GM12878 (cell line): Measurements from ENCODE around the gene PLEKHA7. TPM values are rescaled to one million over a fixed set of nuclear protein-coding genes. Genes with fewer than 3 reads are reported as not detected.

Experiments used
- ATAC-seq: fragments of 200-7000 bp; cut with Tn5 transposase; 3 replicates; pipeline ENCODE4 v1.9.1; 2020; ENCODE audit warnings: mild to moderate bottlenecking, moderate library complexity
- BruUV-seq: library from RNA; stranded (reverse); fragments of 400-500 nt; replicated peaks from 2 replicates; lab custom pipeline; 2021; lab: Mats Ljungman, UMichigan
- CTCF ChIA-PET: fragments of 300-600 bp; sonication (Branson Sonifier 250); formaldehyde crosslinking; extraction: SDS; loops from one replicate; lab custom pipeline; 2021; ENCODE audit warnings: inconsistent platforms; lab: Yijun Ruan, JAX
- POLR2A ChIA-PET: fragments of 350-600 bp; formaldehyde crosslinking; extraction: SDS; loops from one replicate; lab custom pipeline; 2021; ENCODE audit warnings: inconsistent platforms; lab: Charles Lee
- RAD21 ChIA-PET: fragments of 300-600 bp; sonication (Branson Sonifier 250); formaldehyde crosslinking; loops from one replicate; lab custom pipeline; 2023; ENCODE audit warnings: antibody characterized with exemption; ENCODE audit not compliant: unreplicated experiment; lab: Charles Lee
- SMC1A ChIA-PET: fragments of 300-600 bp; sonication (Branson Sonifier 250); formaldehyde crosslinking; loops from one replicate; lab custom pipeline; 2023; ENCODE audit not compliant: unreplicated experiment, uncharacterized antibody; lab: Charles Lee
- DNase-seq: peaks from one replicate; pipeline ENCODE4 v3.0.0-alpha.2; 2011; ENCODE audit warnings: low read depth, low spot score
- FAIRE-seq: peaks from 3 replicates; lab custom pipeline; 2011; peaks lifted over from hg19 to GRCh38; lab: Jason Lieb, UNC
- H2AFZ ChIP-seq: 2 replicates; pipeline ENCODE4 v1.6.0; 2011; ENCODE audit warnings: low read depth, low read length, control low read depth; ENCODE audit not compliant: control insufficient read depth
- H3K27ac ChIP-seq: 2 replicates; pipeline ENCODE4 v1.5.1; 2011; ENCODE audit warnings: control low read depth; ENCODE audit not compliant: control insufficient read depth, insufficient read depth
- H3K27me3 ChIP-seq, 2 experiments: replicated peaks in 1 of 2; 2 replicates each; pipeline versions ENCODE4 v1.6.0 to v1.6.1; 2011; ENCODE audit warnings: low read length in 1 of 2; ENCODE audit not compliant: control insufficient read depth in 2 of 2, insufficient read depth in 2 of 2
- H3K36me3 ChIP-seq, 2 experiments: 2 replicates each; pipeline ENCODE4 v1.5.1; 2011; ENCODE audit warnings: low read length in 1 of 2; ENCODE audit not compliant: control insufficient read depth in 2 of 2, insufficient read depth in 2 of 2
- H3K4me1 ChIP-seq: 2 replicates; pipeline ENCODE4 v1.6.1; 2011; ENCODE audit warnings: mild to moderate bottlenecking, low read length, moderate library complexity, mixed read lengths; ENCODE audit not compliant: control insufficient read depth, insufficient read depth
- H3K4me2 ChIP-seq: 2 replicates; pipeline ENCODE4 v1.6.0; 2011; ENCODE audit warnings: control low read depth; ENCODE audit not compliant: control insufficient read depth, insufficient read depth
- H3K4me3 ChIP-seq: fragments of 200-600 bp; sonication (generic); 2 replicates; pipeline ENCODE4 v1.5.1; 2016
- H3K79me2 ChIP-seq: 2 replicates; pipeline ENCODE4 v1.6.0; 2011; ENCODE audit warnings: low read length; ENCODE audit not compliant: control insufficient read depth, insufficient read depth
- H3K9ac ChIP-seq: 2 replicates; pipeline ENCODE4 v1.8.0; 2011; ENCODE audit warnings: low read length, control low read depth, mixed read lengths; ENCODE audit not compliant: control insufficient read depth, insufficient read depth
- H3K9me3 ChIP-seq: replicated peaks from 3 replicates; pipeline ENCODE4 v1.5.1; 2011; ENCODE audit warnings: mild to moderate bottlenecking, low read length; ENCODE audit not compliant: control insufficient read depth, insufficient read depth
- H4K20me1 ChIP-seq: 2 replicates; pipeline ENCODE4 v1.6.0; 2011; ENCODE audit not compliant: control insufficient read depth, insufficient read depth
- IKZF1 ChIP-seq: fragments of 450-650 bp; conservative IDR thresholded peaks from 2 replicates; pipeline ENCODE4 v1.6.1; 2017; ENCODE audit warnings: antibody characterized with exemption, mild to moderate bottlenecking
- JUNB ChIP-seq: IDR thresholded peaks from 2 replicates; pipeline ENCODE4 v1.6.1; 2016; ENCODE audit warnings: antibody characterized with exemption, mild to moderate bottlenecking
- KLF5 ChIP-seq: fragments of 450-650 bp; IDR thresholded peaks from 2 replicates; pipeline ENCODE4 v1.6.1; 2014; ENCODE audit warnings: mild to moderate bottlenecking; ENCODE audit not compliant: partially characterized antibody
- MYC ChIP-seq: IDR thresholded peaks from 2 replicates; pipeline ENCODE4 v1.6.1; 2011; ENCODE audit warnings: mild to moderate bottlenecking, low read length, moderate library complexity, inconsistent platforms; ENCODE audit not compliant: insufficient read depth, insufficient replicate concordance, insufficient read length, severe bottlenecking
- NFYA ChIP-seq: IDR thresholded peaks from 2 replicates; pipeline ENCODE4 v1.6.1; 2011; ENCODE audit warnings: low read depth, mild to moderate bottlenecking, low read length, improper control_type of control experiment, borderline replicate concordance
- RELA ChIP-seq: fragments of 450-650 bp; IDR thresholded peaks from 2 replicates; pipeline ENCODE4 v1.8.0; 2014; ENCODE audit warnings: borderline replicate concordance; ENCODE audit not compliant: partially characterized antibody
- RUNX3 ChIP-seq: IDR thresholded peaks from 2 replicates; pipeline ENCODE4 v1.6.1; 2012; ENCODE audit warnings: low read length, inconsistent platforms
- SPI1 ChIP-seq: IDR thresholded peaks from 2 replicates; pipeline ENCODE4 v1.6.1; 2011; ENCODE audit warnings: low read depth, mild to moderate bottlenecking, low read length, moderate library complexity, borderline replicate concordance; ENCODE audit not compliant: insufficient read depth
- ZSCAN29 ChIP-seq: fragments of 450-650 bp; IDR thresholded peaks from 2 replicates; pipeline ENCODE4 v1.6.1; 2017; ENCODE audit warnings: mild to moderate bottlenecking, moderate library complexity
- WGBS: methylation state at CpG from one replicate; pipeline ENCODE4 v1.1.6; 2016; ENCODE audit warnings: low lambda C conversion rate; ENCODE audit not compliant: insufficient replicate concordance, insufficient coverage; ENCODE audit errors: missing lambda C conversion rate; 5-methylcytosine and 5-hydroxymethylcytosine counted together
- in situ Hi-C: fragments of 300-500 bp; cut with MboI; formaldehyde crosslinking; loops from 9 replicates; pipeline ENCODE4 v1.14.3; 2018; ENCODE audit warnings: mixed read lengths
- intact Hi-C: fragments of 100-400 bp; cut with micrococcal nuclease; formaldehyde crosslinking; loops from one replicate; pipeline ENCODE4 v1.14.2; 2022; ENCODE audit not compliant: unreplicated experiment
- polyA plus RNA-seq, 11 experiments: library from polyadenylated mRNA; depleted of rRNA in 4 of 11; unstranded in 6 of 11; stranded (reverse) in 5 of 11; fragments of >200 nt; fragmentation: Nextera tagmentation in 4 of 11; fragmentation: Illumina TruSeq in 1 of 11; extraction: Ambion mirVana in 4 of 11; extraction: Trizol in 1 of 11; gene quantifications; 1 replicate in 1 of 11; 2 replicates in 10 of 11; pipeline versions ENCODE4 v1.2.1 to v1.2.3, GENCODE V29; 2011 to 2016; ENCODE audit warnings: inconsistent platforms in 2 of 11, missing spikeins in 2 of 11, low read depth in 1 of 11
- total RNA-seq, 4 experiments: library from RNA; depleted of rRNA in 3 of 4; stranded (reverse); fragments of >200 nt in 3 of 4; fragmentation: Illumina TruSeq in 1 of 4; extraction: Trizol in 1 of 4; gene quantifications; 2 replicates each; pipeline versions ENCODE4 v1.2.1 to v1.2.3, GENCODE V29; 2013 to 2021
- TF ChIP-seq, protein P1 (sequence below): fragments of 450-650 bp; formaldehyde crosslinking; IDR thresholded peaks from 2 replicates; pipeline ENCODE4 v1.4.0; 2022; ENCODE audit warnings: mild to moderate bottlenecking, moderate library complexity
- TF ChIP-seq, protein P2 (sequence below): IDR thresholded peaks from 2 replicates; pipeline ENCODE4 v1.6.1; 2011; ENCODE audit warnings: low read depth, mild to moderate bottlenecking, low read length, moderate library complexity, borderline replicate concordance; ENCODE audit errors: extremely low read depth
- TF ChIP-seq, protein P3 (sequence below): IDR thresholded peaks from 2 replicates; pipeline ENCODE4 v1.6.1; 2012; ENCODE audit warnings: low read depth, low read length, improper control_type of control experiment
- TF ChIP-seq, protein P4 (sequence below): IDR thresholded peaks from 2 replicates; pipeline ENCODE4 v1.6.1; 2012; ENCODE audit warnings: improper control_type of control experiment, low read depth, low read length; ENCODE audit not compliant: insufficient replicate concordance

PLEKHA7 gene
- total and polyA plus RNA-seq, 10 of the 15 experiments (the other 5 are each of a cell fraction or from before 2014, with no cell fraction given), result 0.45 to 5.3 (median 2.1) TPM

DNA sequence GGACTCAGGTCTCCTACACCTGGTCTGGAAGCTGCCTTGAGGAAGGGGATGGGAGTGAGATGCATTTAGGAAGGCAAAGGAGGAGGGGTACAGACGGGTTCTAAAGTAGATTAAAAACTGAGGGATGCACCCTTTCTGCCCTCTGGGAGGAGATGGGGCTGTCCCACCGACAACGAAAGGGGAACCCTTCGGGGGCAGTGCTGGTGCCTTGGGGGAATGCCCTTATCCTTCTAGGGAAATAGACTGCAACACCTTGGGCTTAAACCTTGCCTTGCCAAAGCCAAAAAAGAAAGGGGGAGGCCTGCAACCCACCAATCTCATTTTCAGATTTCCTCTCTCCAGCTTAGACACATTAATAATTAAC is 89.8 kb downstream of the PLEKHA7 start:
- CTCF ChIA-PET, result interaction anchor here (1.0 to 1.3 kb wide), 3 partner anchors 9 to 139 kb away, joined by 4 to 5 read pairs (median 4); no protein-coding TSS in a partner anchor
- H3K4me1 ChIP-seq, result peaks cover 22% of the 10 kb centered on the region
- SMC1A ChIA-PET, result interaction anchor here (1.0 to 8.4 kb wide), 6 partner anchors 14 to 139 kb away, joined by 3 to 82 read pairs (median 4); no protein-coding TSS in a partner anchor
- no TSS peak for BruUV-seq
- no peak overlapping the region for H3K27ac ChIP-seq
- no peaks in the 10 kb centered on the region for H3K36me3 ChIP-seq
- peak overlapping the region; percentile 64; the same call in 1 of the 2 replicates for H3K4me3 ChIP-seq
- POLR2A ChIA-PET, result no interaction called here
- DNase-seq (no peak), FAIRE-seq (no peak), ATAC-seq (peak; percentile 75)
- H3K4me2 ChIP-seq, result peak overlapping the region; percentile 95
- H2AFZ ChIP-seq, result no peak overlapping the region; the same call in 1 of the 2 replicates
- H3K79me2 ChIP-seq, result no peaks in the 10 kb centered on the region
- in situ Hi-C loops (no loop called here), intact Hi-C loops (loop anchor here (10.0 kb wide), 1 partner anchor 140 kb away; no protein-coding TSS in a partner anchor)
- peaks cover 12 to 13% of the 10 kb centered on the region in 2 experiments for H3K27me3 ChIP-seq
- WGBS, result 2% methylated on average over 4 of the region's 4 CpGs
- no peak overlapping the region for H3K9ac ChIP-seq
- H3K9me3 ChIP-seq, result no peaks in the 10 kb centered on the region
- RAD21 ChIA-PET, result interaction anchor here (0.9 to 1.7 kb wide), 2 partner anchors 22 to 104 kb away, joined by 3 to 10 read pairs; no protein-coding TSS in a partner anchor
- H4K20me1 ChIP-seq, result no peaks in the 10 kb centered on the region
- TF ChIP-seq JUNB, result no peak
- TF ChIP-seq, protein P1, sequence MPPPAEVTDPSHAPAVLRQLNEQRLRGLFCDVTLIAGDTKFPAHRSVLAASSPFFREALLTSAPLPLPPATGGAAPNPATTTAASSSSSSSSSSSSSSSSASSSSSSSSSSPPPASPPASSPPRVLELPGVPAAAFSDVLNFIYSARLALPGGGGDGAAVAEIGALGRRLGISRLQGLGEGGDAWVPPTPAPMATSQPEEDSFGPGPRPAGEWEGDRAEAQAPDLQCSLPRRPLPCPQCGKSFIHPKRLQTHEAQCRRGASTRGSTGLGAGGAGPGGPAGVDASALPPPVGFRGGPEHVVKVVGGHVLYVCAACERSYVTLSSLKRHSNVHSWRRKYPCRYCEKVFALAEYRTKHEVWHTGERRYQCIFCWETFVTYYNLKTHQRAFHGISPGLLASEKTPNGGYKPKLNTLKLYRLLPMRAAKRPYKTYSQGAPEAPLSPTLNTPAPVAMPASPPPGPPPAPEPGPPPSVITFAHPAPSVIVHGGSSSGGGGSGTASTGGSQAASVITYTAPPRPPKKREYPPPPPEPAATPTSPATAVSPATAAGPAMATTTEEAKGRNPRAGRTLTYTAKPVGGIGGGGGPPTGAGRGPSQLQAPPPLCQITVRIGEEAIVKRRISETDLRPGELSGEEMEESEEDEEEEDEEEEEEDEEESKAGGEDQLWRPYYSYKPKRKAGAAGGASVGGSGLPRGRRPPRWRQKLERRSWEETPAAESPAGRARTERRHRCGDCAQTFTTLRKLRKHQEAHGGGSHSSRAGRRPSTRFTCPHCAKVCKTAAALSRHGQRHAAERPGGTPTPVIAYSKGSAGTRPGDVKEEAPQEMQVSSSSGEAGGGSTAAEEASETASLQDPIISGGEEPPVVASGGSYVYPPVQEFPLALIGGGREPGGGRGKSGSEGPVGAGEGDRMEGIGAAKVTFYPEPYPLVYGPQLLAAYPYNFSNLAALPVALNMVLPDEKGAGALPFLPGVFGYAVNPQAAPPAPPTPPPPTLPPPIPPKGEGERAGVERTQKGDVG (CRISPR knock-in tag), result no peak
- TF ChIP-seq NFYA, result no peak
- TF ChIP-seq, protein P2, sequence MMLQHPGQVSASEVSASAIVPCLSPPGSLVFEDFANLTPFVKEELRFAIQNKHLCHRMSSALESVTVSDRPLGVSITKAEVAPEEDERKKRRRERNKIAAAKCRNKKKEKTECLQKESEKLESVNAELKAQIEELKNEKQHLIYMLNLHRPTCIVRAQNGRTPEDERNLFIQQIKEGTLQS, result no peak
- no peak for TF ChIP-seq RELA
- TF ChIP-seq, protein P3, sequence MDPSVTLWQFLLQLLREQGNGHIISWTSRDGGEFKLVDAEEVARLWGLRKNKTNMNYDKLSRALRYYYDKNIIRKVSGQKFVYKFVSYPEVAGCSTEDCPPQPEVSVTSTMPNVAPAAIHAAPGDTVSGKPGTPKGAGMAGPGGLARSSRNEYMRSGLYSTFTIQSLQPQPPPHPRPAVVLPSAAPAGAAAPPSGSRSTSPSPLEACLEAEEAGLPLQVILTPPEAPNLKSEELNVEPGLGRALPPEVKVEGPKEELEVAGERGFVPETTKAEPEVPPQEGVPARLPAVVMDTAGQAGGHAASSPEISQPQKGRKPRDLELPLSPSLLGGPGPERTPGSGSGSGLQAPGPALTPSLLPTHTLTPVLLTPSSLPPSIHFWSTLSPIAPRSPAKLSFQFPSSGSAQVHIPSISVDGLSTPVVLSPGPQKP, result no peak
- peak; percentile 7; the same call in 1 of the 2 replicates for TF ChIP-seq RUNX3
- no peak for TF ChIP-seq MYC
- TF ChIP-seq, protein P4, sequence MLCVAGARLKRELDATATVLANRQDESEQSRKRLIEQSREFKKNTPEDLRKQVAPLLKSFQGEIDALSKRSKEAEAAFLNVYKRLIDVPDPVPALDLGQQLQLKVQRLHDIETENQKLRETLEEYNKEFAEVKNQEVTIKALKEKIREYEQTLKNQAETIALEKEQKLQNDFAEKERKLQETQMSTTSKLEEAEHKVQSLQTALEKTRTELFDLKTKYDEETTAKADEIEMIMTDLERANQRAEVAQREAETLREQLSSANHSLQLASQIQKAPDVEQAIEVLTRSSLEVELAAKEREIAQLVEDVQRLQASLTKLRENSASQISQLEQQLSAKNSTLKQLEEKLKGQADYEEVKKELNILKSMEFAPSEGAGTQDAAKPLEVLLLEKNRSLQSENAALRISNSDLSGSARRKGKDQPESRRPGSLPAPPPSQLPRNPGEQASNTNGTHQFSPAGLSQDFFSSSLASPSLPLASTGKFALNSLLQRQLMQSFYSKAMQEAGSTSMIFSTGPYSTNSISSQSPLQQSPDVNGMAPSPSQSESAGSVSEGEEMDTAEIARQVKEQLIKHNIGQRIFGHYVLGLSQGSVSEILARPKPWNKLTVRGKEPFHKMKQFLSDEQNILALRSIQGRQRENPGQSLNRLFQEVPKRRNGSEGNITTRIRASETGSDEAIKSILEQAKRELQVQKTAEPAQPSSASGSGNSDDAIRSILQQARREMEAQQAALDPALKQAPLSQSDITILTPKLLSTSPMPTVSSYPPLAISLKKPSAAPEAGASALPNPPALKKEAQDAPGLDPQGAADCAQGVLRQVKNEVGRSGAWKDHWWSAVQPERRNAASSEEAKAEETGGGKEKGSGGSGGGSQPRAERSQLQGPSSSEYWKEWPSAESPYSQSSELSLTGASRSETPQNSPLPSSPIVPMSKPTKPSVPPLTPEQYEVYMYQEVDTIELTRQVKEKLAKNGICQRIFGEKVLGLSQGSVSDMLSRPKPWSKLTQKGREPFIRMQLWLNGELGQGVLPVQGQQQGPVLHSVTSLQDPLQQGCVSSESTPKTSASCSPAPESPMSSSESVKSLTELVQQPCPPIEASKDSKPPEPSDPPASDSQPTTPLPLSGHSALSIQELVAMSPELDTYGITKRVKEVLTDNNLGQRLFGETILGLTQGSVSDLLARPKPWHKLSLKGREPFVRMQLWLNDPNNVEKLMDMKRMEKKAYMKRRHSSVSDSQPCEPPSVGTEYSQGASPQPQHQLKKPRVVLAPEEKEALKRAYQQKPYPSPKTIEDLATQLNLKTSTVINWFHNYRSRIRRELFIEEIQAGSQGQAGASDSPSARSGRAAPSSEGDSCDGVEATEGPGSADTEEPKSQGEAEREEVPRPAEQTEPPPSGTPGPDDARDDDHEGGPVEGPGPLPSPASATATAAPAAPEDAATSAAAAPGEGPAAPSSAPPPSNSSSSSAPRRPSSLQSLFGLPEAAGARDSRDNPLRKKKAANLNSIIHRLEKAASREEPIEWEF, result no peak
- peak; percentile 44; the same call in 1 of the 2 replicates for TF ChIP-seq SPI1
- no peak for TF ChIP-seq ZSCAN29
- no peak for TF ChIP-seq IKZF1
- no peak for TF ChIP-seq KLF5
